GM23338 (cell line): ENCODE results near the gene PLXNA2. TPM values are rescaled to one million over a fixed set of nuclear protein-coding genes. Genes with fewer than 3 reads are reported as not detected.

Experiments used
- ATAC-seq: fragments of 200-7000 bp; cut with Tn5 transposase; 3 replicates; pipeline ENCODE4 v1.9.1; 2020
- DNase-seq: peaks from one replicate; pipeline ENCODE4 v3.0.0-alpha.2; 2015; ENCODE audit warnings: low spot score
- H2AFZ ChIP-seq: fragments of 200-600 bp; sonication (generic); 2 replicates; pipeline ENCODE4 v1.8.0; 2016; ENCODE audit warnings: antibody characterized with exemption, mild to moderate bottlenecking, moderate library complexity
- H3F3A ChIP-seq: fragments of 200-600 bp; sonication (generic); replicated peaks from 2 replicates; pipeline ENCODE4 v1.8.0; 2017; ENCODE audit warnings: antibody characterized with exemption, mixed run types, low read depth
- H3K27ac ChIP-seq: fragments of 200-600 bp; sonication (generic); 2 replicates; pipeline ENCODE4 v1.6.1; 2016; ENCODE audit warnings: low read depth
- H3K27me3 ChIP-seq: fragments of 200-600 bp; sonication (generic); 2 replicates; pipeline ENCODE4 v1.8.0; 2016; ENCODE audit warnings: mild to moderate bottlenecking, mixed run types, moderate library complexity; ENCODE audit not compliant: insufficient read depth
- H3K36me3 ChIP-seq: fragments of 200-600 bp; sonication (generic); 2 replicates; pipeline ENCODE4 v1.8.0; 2016; ENCODE audit warnings: mild to moderate bottlenecking; ENCODE audit not compliant: insufficient read depth
- H3K4me1 ChIP-seq: fragments of 200-600 bp; sonication (generic); 2 replicates; pipeline ENCODE4 v1.8.0; 2016; ENCODE audit warnings: mild to moderate bottlenecking, moderate library complexity; ENCODE audit not compliant: insufficient read depth
- H3K4me2 ChIP-seq: fragments of 200-600 bp; sonication (generic); 2 replicates; pipeline ENCODE4 v1.7.1; 2017; ENCODE audit warnings: mixed run types
- H3K4me3 ChIP-seq: fragments of 200-600 bp; sonication (generic); 2 replicates; pipeline ENCODE4 v1.6.1; 2016; ENCODE audit warnings: mixed run types
- H3K79me2 ChIP-seq: fragments of 200-600 bp; sonication (generic); replicated peaks from 2 replicates; pipeline ENCODE4 v1.8.0; 2017; ENCODE audit warnings: mild to moderate bottlenecking; ENCODE audit not compliant: insufficient read depth
- H3K9me2 ChIP-seq: fragments of 200-600 bp; sonication (generic); 2 replicates; pipeline ENCODE4 v1.8.0; 2017; ENCODE audit not compliant: insufficient read depth
- H4K20me1 ChIP-seq: fragments of 200-600 bp; sonication (generic); replicated peaks from 2 replicates; pipeline ENCODE4 v1.8.0; 2017; ENCODE audit warnings: mild to moderate bottlenecking; ENCODE audit not compliant: insufficient read depth
- H3K27ac Mint-ChIP-seq: 2 replicates; pipeline ENCODE4 v1.8.0; 2020; ENCODE audit warnings: inconsistent platforms, mild to moderate bottlenecking, moderate library complexity, mixed read lengths
- H3K27me3 Mint-ChIP-seq: 3 replicates; pipeline ENCODE4 v1.8.0; 2022; ENCODE audit warnings: low read depth, mild to moderate bottlenecking, moderate library complexity, mixed read lengths, inconsistent platforms; ENCODE audit not compliant: insufficient read depth, poor library complexity
- H3K36me3 Mint-ChIP-seq: 3 replicates; pipeline ENCODE4 v1.8.0; 2021; ENCODE audit warnings: low read depth, mild to moderate bottlenecking, inconsistent platforms, moderate library complexity, mixed read lengths
- H3K4me1 Mint-ChIP-seq: 3 replicates; pipeline ENCODE4 v1.8.0; 2020; ENCODE audit warnings: mild to moderate bottlenecking, inconsistent platforms, mixed read lengths
- H3K4me3 Mint-ChIP-seq: 3 replicates; pipeline ENCODE4 v1.8.0; 2021; ENCODE audit warnings: moderate library complexity, mild to moderate bottlenecking, inconsistent platforms, mixed read lengths
- H3K9me3 Mint-ChIP-seq: 3 replicates; pipeline ENCODE4 v1.8.0; 2020; ENCODE audit warnings: moderate library complexity, mild to moderate bottlenecking, inconsistent platforms, mixed read lengths
- CREB1 ChIP-seq: fragments of 250-450 bp; sonication (Bioruptor Pico); IDR thresholded peaks from 2 replicates; pipeline ENCODE4 v1.5.0; 2020; ENCODE audit warnings: low read depth, mild to moderate bottlenecking, moderate library complexity
- CTCF ChIP-seq, 2 experiments: fragments of 200-600 bp in 1 of 2; sonication (generic) in 1 of 2; conservative IDR thresholded peaks; 2 replicates each; pipeline versions ENCODE4 v1.5.1 to v1.6.1; 2016 to 2017; ENCODE audit warnings: antibody characterized with exemption in 2 of 2, low read depth in 2 of 2, mild to moderate bottlenecking in 2 of 2, moderate library complexity in 1 of 2
- JUNB ChIP-seq: IDR thresholded peaks from one replicate; pipeline ENCODE4 v1.6.1; 2016; ENCODE audit warnings: antibody characterized with exemption; ENCODE audit not compliant: unreplicated experiment
- REST ChIP-seq: IDR thresholded peaks from one replicate; pipeline ENCODE4 v1.6.1; 2018; ENCODE audit warnings: antibody characterized with exemption; ENCODE audit not compliant: unreplicated experiment
- STAT1 ChIP-seq: IDR thresholded peaks from one replicate; pipeline ENCODE4 v1.6.1; 2016; ENCODE audit warnings: antibody characterized with exemption; ENCODE audit not compliant: unreplicated experiment
- ZNF114 ChIP-seq: fragments of 250-450 bp; sonication (Bioruptor Pico); IDR thresholded peaks from 2 replicates; pipeline ENCODE4 v1.5.0; 2020; ENCODE audit warnings: mild to moderate bottlenecking, moderate library complexity
- ZNF462 ChIP-seq: fragments of 250-450 bp; sonication (Bioruptor Pico); IDR thresholded peaks from 2 replicates; pipeline ENCODE4 v1.5.0; 2020; ENCODE audit warnings: mild to moderate bottlenecking, moderate library complexity
- polyA plus RNA-seq: library from polyadenylated mRNA; unstranded; fragments of >200 nt; fragmentation: Nextera tagmentation; extraction: Ambion mirVana; gene quantifications from 2 replicates; pipeline ENCODE4 v1.2.1, GENCODE V29; 2016
- total RNA-seq: library from RNA; depleted of rRNA; stranded (reverse); fragments of >200 nt; shearing (Covaris generic); gene quantifications from 2 replicates; pipeline ENCODE4 v1.2.3, GENCODE V29; 2014

Gene PLXNA2
- total and polyA plus RNA-seq, 2 experiments from 2014 or later, result 0.40 to 1.8 TPM

GRCh38 chr1:208068407-208068806 is 175.8 kb downstream of the PLXNA2 start (continued):
- TF ChIP-seq REST (no peak), JUNB (no peak), STAT1 (no peak), ZNF114 (CRISPR knock-in tag) (no peak)

GRCh38 chr1:208066583-208066982 is 177.6 kb downstream of the PLXNA2 start:
- Histone ChIP-seq H3K9me2 (no peaks in the 10 kb centered on the region), H3K4me2 (no peak overlapping the region), H4K20me1 (no peaks in the 10 kb centered on the region), H3K27me3 (no peaks in the 10 kb centered on the region), H3K79me2 (no peaks in the 10 kb centered on the region), H3K36me3 (no peaks in the 10 kb centered on the region), H3K4me3 (no peak overlapping the region), H3K27ac (no peak overlapping the region), H2AFZ (no peak overlapping the region), H3F3A (no peaks in the 10 kb centered on the region), H3K4me1 (no peaks in the 10 kb centered on the region)
- no peaks in the 10 kb centered on the region for H3K4me1 Mint-ChIP-seq
- TF ChIP-seq CTCF (conservative IDR thresholded peaks at IDR 0.05; ENCODE audit: low read depth in 2 of 2), result no peak
- no peak for TF ChIP-seq STAT1
- TF ChIP-seq REST, result no peak
- no peak for TF ChIP-seq ZNF462 (CRISPR knock-in tag)
- TF ChIP-seq CREB1 (CRISPR knock-in tag), result no peak
- H3K27ac Mint-ChIP-seq, result no peak overlapping the region
- H3K4me3 Mint-ChIP-seq, result no peak overlapping the region
- H3K36me3 Mint-ChIP-seq, result no peaks in the 10 kb centered on the region
- H3K27me3 Mint-ChIP-seq, result peaks cover 2% of the 10 kb centered on the region
- ATAC-seq (no peak), DNase-seq (no peak)
- no peaks in the 10 kb centered on the region for H3K9me3 Mint-ChIP-seq
